ENCODE results near the gene SLC1A4.

DNA sequence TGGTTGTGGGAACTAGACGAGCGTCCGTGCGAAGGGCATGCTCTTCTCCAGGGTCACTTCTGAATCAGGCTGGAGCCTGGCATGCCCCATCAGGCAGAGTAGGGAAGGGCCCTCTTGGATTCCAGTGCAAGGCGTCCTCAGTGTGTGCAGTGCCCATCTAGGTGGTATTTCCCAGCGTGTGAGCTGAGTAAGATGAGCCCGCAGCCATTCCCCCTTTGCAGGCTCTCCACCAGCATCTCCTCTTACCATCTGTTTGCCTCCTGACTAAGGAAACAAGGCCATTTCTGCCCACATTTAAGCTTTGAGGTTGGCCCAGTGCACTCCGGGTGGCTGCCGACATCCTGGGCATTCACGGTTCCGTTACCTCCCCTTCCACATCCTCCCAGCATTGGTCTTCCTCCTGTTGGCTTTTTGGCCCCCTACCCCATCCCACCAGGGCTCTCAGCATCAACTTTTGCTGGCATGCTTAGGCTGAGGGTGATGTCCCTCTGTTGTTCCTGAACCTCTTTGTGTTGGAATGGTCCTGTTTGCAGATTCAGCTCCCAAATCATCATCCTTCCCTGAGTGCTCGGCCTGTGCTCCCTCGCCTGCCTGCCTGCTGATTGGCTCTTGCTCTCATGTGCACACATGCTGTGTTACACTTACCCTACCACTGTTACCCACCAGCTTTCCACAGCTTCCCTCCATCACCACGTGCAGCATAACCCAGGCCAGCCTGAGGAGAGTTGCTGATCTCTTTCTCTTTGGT lies 78.8 kb downstream of the SLC1A4 start:
- TF ChIP-seq, protein P1, sequence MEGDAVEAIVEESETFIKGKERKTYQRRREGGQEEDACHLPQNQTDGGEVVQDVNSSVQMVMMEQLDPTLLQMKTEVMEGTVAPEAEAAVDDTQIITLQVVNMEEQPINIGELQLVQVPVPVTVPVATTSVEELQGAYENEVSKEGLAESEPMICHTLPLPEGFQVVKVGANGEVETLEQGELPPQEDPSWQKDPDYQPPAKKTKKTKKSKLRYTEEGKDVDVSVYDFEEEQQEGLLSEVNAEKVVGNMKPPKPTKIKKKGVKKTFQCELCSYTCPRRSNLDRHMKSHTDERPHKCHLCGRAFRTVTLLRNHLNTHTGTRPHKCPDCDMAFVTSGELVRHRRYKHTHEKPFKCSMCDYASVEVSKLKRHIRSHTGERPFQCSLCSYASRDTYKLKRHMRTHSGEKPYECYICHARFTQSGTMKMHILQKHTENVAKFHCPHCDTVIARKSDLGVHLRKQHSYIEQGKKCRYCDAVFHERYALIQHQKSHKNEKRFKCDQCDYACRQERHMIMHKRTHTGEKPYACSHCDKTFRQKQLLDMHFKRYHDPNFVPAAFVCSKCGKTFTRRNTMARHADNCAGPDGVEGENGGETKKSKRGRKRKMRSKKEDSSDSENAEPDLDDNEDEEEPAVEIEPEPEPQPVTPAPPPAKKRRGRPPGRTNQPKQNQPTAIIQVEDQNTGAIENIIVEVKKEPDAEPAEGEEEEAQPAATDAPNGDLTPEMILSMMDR (conservative IDR thresholded peaks at IDR 0.05; ENCODE audit: low read depth, low read length) = no peak
- TF ChIP-seq SMC3 (IDR thresholded peaks at IDR 0.05; ENCODE audit: low read depth, low read length) (no peak), POLR2A (IDR thresholded peaks at IDR 0.05; ENCODE audit: low read depth, low read length) (no peak), CEBPB (IDR thresholded peaks at IDR 0.05; ENCODE audit: low read depth, low read length) (no peak), MAFK (IDR thresholded peaks at IDR 0.05; ENCODE audit: low read depth, low read length) (no peak), BHLHE40 (IDR thresholded peaks at IDR 0.05; ENCODE audit: low read depth, low read length) (no peak), RFX5 (IDR thresholded peaks at IDR 0.05; ENCODE audit: low read depth, low read length) (no peak), RAD21 (IDR thresholded peaks at IDR 0.05; ENCODE audit: low read length) (no peak), ELK1 (IDR thresholded peaks at IDR 0.05; ENCODE audit: borderline replicate concordance, low read depth, low read length) (no peak)

Data from IMR-90 (cell line).